ENCODE measurements around the gene CACNA1C. TPM values are rescaled to one million over a fixed set of nuclear protein-coding genes. Genes with fewer than 3 reads are reported as not detected.

CACNA1C gene
- total RNA-seq, 1 donor from 2014 or later, result 0.14 TPM

DNA sequence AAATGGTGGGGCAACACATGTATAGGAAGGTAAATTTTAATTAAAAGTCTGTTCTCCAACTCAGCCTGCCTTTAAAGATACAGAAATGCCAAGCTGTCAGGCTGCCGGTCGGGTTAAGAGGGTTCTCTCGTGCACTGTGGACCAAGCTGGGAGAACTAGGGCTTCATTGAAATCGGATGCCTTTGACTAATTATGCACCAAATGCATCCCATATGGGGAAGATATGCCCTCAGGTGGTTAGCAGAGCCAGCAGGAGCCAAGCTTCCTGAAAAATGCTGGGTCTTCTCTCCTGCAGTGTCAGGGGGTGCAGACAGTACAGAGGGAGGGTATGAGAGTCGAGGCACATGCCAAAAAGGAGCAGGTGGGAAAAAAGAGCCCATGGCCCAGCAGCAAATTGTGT is 236.1 kb downstream of the CACNA1C start:
- Mint-ChIP-seq H3K4me3 (ENCODE audit: low read depth) (no peak overlapping the region), H3K9me3 (no peaks in the 10 kb centered on the region), H3K27ac (no peak overlapping the region), H3K4me1 (ENCODE audit: low read depth) (peaks cover 1% of the 10 kb centered on the region), H3K27me3 (ENCODE audit: low read depth) (peaks cover 15% of the 10 kb centered on the region), H3K36me3 (ENCODE audit: low read depth) (no peaks in the 10 kb centered on the region)
- DNase-seq (ENCODE audit: low spot score), result no peak
- intact Hi-C loops (cut with micrococcal nuclease), result no loop called here

DNA sequence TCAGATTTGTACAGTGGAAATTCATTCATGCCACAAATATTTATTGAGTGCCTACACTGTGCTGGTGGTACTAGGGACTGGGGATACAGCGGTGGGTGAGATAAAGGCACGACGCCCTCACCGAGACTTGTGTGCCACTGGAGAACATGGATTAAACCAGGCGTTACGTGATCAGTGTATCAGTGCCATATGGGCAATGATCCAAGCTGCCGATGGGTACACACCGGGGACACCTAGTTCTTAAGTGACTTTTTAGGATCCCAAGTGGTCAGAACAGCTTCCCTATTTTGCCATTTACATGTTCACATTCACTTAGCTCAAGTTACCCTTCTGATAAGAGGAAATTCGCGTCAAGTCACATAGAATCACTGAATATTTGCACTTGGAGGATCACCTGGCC is 236.7 kb downstream of the CACNA1C start:
- Mint-ChIP-seq H3K4me1 (ENCODE audit: low read depth) (no peaks in the 10 kb centered on the region), H3K27me3 (ENCODE audit: low read depth) (peaks cover 12% of the 10 kb centered on the region), H3K9me3 (no peaks in the 10 kb centered on the region), H3K27ac (no peak overlapping the region), H3K36me3 (ENCODE audit: low read depth) (no peaks in the 10 kb centered on the region), H3K4me3 (ENCODE audit: low read depth) (no peak overlapping the region)
- DNase-seq (ENCODE audit: low spot score), result no peak
- intact Hi-C loops (cut with micrococcal nuclease), result no loop called here

DNA sequence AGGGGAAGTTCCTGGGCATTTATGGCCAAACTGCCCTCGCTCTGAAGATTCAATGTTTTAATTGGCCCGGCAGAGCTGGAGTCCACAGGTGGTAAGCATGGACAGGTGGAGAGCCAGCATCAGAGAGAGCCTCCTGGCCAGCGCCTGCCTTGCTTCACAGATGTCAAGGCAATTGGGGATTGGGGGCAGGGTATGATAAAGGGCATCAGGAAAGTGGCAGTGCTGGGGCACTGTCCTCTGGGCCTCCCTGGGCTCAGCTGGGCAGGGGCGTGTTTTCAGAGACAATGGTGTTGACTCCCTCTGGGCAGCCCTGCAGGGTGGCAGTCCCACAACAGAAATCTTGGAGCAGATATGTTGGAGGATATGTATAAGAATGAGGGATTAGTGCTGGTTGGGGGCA is 237.3 kb downstream of the CACNA1C start:
- H3K4me3 Mint-ChIP-seq (ENCODE audit: low read depth), result no peak overlapping the region
- no peak for DNase-seq (ENCODE audit: low spot score)
- peaks cover 8% of the 10 kb centered on the region for H3K27me3 Mint-ChIP-seq (ENCODE audit: low read depth)
- intact Hi-C loops (cut with micrococcal nuclease), result no loop called here
- no peaks in the 10 kb centered on the region for H3K9me3 Mint-ChIP-seq
- H3K4me1 Mint-ChIP-seq (ENCODE audit: low read depth), result peaks cover 4% of the 10 kb centered on the region
- H3K27ac Mint-ChIP-seq, result no peak overlapping the region
- no peaks in the 10 kb centered on the region for H3K36me3 Mint-ChIP-seq (ENCODE audit: low read depth)

DNA sequence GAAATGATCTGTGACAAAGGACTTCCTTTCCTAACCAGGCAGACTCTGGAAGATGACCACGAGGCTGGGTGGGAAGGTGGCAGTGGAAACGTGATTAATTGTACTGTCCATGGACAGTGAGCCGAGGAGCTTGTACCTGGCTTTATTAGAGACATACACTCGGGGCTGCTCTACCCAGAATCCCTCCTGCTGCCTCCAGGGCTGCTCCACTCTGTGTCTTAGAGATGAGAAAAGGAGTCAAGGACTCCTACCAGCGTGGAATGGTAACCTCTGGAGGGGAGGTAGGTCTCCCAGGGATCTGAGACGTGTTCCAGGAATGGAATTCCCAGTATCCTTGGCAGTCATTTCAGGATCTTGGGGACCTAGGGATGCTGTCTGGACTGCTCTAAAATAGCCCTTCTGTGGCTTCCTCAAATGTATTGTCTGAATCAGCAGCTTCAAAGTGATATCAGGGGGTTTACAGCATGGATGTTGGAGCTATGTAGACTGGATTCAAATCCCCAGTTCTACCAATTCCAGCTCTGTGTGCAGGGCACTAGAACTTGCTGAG is 237.8 kb downstream of the CACNA1C start:
- no peak overlapping the region for H3K27ac Mint-ChIP-seq
- no peaks in the 10 kb centered on the region for H3K9me3 Mint-ChIP-seq
- peaks cover 6% of the 10 kb centered on the region for H3K4me1 Mint-ChIP-seq (ENCODE audit: low read depth)
- H3K36me3 Mint-ChIP-seq (ENCODE audit: low read depth), result no peaks in the 10 kb centered on the region
- no peak overlapping the region for H3K4me3 Mint-ChIP-seq (ENCODE audit: low read depth)
- H3K27me3 Mint-ChIP-seq (ENCODE audit: low read depth), result peaks cover 8% of the 10 kb centered on the region
- intact Hi-C loops (cut with micrococcal nuclease), result no loop called here
- no peak for DNase-seq (ENCODE audit: low spot score)

DNA sequence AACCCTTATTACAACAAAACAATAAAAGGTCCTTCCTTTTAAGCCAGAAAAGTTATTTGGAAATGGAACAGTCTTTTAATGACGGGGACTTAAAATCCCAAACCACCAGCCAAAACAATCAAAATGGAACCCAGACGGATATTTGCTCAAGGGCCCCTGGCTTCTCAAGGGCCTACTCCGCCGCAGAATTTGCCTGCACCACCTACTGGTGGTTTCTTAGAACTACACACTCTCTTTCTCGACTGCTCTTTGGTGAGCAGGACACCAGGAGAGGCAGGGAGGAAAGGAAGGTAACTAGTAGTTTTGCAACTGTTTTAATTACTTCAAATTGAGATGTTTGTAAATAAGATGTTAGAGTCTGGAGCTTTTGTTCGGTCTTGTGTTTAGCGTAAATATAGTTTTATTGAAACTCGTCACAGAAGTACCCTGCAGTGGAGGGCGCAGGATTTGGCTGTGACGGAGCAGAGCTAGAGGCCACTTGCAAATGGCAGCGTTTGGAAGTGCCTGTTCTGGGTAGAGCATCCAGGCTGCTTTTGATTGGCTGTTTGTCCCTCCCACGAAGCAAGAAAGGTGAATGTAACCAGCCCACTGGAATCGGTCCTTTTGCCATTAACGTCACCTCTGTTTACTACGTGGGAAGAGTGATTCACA is 238.5 kb downstream of the CACNA1C start:
- no peaks in the 10 kb centered on the region for H3K36me3 Mint-ChIP-seq (ENCODE audit: low read depth)
- no peaks in the 10 kb centered on the region for H3K9me3 Mint-ChIP-seq
- no peak overlapping the region for H3K27ac Mint-ChIP-seq
- intact Hi-C loops (cut with micrococcal nuclease), result no loop called here
- DNase-seq (ENCODE audit: low spot score), result no peak
- H3K27me3 Mint-ChIP-seq (ENCODE audit: low read depth), result peaks cover 8% of the 10 kb centered on the region
- peaks cover 6% of the 10 kb centered on the region for H3K4me1 Mint-ChIP-seq (ENCODE audit: low read depth)
- no peak overlapping the region for H3K4me3 Mint-ChIP-seq (ENCODE audit: low read depth)

DNA sequence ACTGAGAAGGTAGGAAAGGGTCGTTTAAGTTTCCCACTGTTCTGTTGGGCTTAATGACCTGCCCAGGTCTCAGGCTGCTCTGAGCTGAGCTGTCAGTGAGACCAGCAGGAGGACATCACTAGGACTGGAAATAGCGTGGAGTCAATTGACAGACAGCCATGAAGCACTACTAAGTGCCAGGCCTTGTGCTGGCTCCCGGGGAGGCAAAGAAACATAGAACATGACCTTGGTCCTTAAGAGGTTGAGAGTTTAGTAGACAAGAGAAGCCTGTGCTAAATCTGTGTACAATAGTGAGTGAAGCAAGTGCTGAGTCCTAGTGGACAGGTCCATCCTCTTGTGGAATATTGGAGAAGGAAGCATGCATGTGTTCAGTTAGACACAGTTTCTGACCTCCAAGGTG is 239.2 kb downstream of the CACNA1C start:
- Mint-ChIP-seq H3K27me3 (ENCODE audit: low read depth) (peaks cover 8% of the 10 kb centered on the region), H3K36me3 (ENCODE audit: low read depth) (no peaks in the 10 kb centered on the region), H3K27ac (no peak overlapping the region), H3K4me3 (ENCODE audit: low read depth) (no peak overlapping the region), H3K9me3 (no peaks in the 10 kb centered on the region), H3K4me1 (ENCODE audit: low read depth) (peaks cover 6% of the 10 kb centered on the region)
- no peak for DNase-seq (ENCODE audit: low spot score)
- intact Hi-C loops (cut with micrococcal nuclease), result no loop called here

DNA sequence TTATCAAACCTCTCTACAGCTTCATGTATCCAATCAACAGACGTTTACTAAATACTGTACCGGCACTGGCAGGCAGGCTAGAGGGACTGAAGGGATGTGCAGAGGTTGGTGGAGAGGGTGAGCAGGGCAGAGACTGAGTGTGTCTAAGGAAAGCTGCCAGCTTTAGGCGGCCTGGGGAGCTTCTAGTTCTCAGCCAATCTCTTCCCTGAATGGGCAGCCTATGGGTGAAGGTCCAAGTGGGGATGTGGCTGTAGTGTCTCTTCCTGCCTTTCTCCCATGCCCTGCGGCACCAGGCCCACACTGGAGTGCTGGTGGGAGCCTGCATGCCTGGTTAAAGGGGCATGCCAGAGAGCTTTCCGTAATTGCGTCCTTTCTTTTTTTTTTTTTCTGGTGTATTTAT is 239.8 kb downstream of the CACNA1C start:
- H3K27me3 Mint-ChIP-seq (ENCODE audit: low read depth), result peaks cover 8% of the 10 kb centered on the region
- H3K4me3 Mint-ChIP-seq (ENCODE audit: low read depth), result no peak overlapping the region
- no peak overlapping the region for H3K27ac Mint-ChIP-seq
- no peaks in the 10 kb centered on the region for H3K9me3 Mint-ChIP-seq
- DNase-seq (ENCODE audit: low spot score), result no peak
- intact Hi-C loops (cut with micrococcal nuclease), result no loop called here
- H3K36me3 Mint-ChIP-seq (ENCODE audit: low read depth), result no peaks in the 10 kb centered on the region
- H3K4me1 Mint-ChIP-seq (ENCODE audit: low read depth), result peaks cover 6% of the 10 kb centered on the region

DNA sequence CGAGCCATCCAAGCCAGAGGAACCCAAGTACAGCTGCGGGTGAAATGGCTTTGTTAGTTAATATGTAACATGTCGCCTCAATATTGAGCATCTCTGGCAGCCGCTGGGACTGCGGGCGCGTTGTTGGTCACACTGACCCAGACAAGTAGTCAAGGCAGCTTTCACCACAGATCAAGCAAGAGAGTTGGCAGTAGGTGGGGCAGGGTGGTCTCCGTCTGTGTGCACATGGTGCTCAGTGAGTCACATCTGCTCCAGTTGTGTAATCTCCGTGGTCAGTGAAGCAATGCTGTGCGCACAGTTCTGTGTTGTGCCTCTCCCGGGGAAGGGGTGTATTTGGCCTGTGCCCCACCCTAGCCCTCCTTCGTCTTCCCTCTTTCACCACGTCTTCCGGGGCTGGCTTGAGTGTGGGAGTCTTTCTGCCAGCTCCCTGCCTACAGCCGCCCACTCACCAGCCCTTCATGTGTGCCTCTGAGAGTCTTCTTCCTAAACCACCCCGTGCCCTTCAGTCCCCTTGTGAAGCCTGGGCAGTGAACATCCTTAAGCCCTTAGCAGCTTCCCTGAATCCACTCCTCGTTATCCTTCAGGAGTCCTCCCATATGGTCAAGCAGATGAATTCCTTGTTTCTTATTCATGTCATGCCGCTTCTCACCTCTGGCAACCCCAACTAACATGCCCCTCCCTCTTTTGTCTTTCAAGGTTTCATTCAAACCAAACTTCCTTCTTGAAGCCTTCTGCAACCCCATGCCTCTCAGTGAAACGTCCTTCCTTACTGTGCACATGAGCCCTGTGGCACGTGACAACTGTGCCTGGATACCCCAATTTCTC is 242.1 kb downstream of the CACNA1C start:
- no peaks in the 10 kb centered on the region for H3K36me3 Mint-ChIP-seq (ENCODE audit: low read depth)
- intact Hi-C loops (cut with micrococcal nuclease), result no loop called here
- no peak for DNase-seq (ENCODE audit: low spot score)
- H3K9me3 Mint-ChIP-seq, result no peaks in the 10 kb centered on the region
- H3K4me1 Mint-ChIP-seq (ENCODE audit: low read depth), result peaks cover 6% of the 10 kb centered on the region
- peaks cover 1% of the 10 kb centered on the region for H3K27me3 Mint-ChIP-seq (ENCODE audit: low read depth)
- no peak overlapping the region for H3K27ac Mint-ChIP-seq
- no peak overlapping the region for H3K4me3 Mint-ChIP-seq (ENCODE audit: low read depth)

DNA sequence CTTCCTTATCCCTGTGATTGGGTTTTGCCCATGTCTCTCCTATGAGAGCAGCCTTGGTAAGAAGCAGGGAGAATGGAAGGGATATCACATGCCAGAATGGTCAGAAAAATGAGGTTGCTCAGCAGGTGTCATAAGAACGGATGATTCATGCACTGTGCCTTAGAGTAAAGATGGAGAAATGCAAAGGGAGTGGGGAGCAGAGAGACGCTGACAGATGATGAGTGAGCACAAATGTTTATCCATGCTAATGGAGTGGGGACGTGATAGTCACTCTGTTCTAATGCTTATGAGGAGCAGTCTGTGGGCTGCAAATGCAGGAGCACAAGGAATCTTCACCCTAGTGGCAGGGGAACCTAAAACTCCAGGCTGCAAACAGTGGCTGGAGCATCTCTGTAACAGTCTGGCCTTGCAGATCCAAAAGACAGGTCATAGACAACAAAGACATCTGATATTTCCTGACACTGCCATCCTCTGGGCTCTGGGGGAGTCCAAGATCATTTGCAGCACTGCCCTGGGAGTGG is 243.2 kb downstream of the CACNA1C start:
- Mint-ChIP-seq H3K27ac (no peak overlapping the region), H3K36me3 (ENCODE audit: low read depth) (no peaks in the 10 kb centered on the region)
- intact Hi-C loops (cut with micrococcal nuclease), result no loop called here

DNA sequence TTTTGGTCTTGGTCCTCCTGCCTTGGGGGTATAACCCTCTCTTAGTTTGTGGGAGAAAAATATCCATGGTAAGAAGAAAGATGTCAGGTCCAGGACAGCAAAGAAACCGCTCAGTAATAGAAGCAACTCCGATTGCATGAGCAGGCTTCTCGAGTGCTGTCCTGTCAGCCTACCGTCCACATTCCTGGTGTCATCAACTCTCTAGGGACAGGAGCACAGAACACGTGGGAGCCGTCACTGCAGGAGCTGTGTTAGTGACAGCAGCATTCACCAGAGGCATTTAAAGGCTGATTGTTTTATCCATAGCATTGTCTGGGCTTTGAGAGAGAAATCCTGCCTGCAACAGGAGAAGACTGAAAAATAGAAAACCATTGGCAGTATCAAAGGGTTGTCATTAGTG is 244.2 kb downstream of the CACNA1C start:
- no peaks in the 10 kb centered on the region for H3K9me3 Mint-ChIP-seq
- no peak for DNase-seq (ENCODE audit: low spot score)
- H3K4me3 Mint-ChIP-seq (ENCODE audit: low read depth), result no peak overlapping the region
- no peak overlapping the region for H3K27ac Mint-ChIP-seq
- peaks cover 1% of the 10 kb centered on the region for H3K27me3 Mint-ChIP-seq (ENCODE audit: low read depth)
- intact Hi-C loops (cut with micrococcal nuclease), result no loop called here
- H3K36me3 Mint-ChIP-seq (ENCODE audit: low read depth), result no peaks in the 10 kb centered on the region
- peaks cover 6% of the 10 kb centered on the region for H3K4me1 Mint-ChIP-seq (ENCODE audit: low read depth)

More for the DNA sequence above, 243.2 kb downstream of the CACNA1C start:
- Mint-ChIP-seq H3K27me3 (ENCODE audit: low read depth) (peaks cover 1% of the 10 kb centered on the region), H3K9me3 (no peaks in the 10 kb centered on the region), H3K4me3 (ENCODE audit: low read depth) (no peak overlapping the region), H3K4me1 (ENCODE audit: low read depth) (peaks cover 6% of the 10 kb centered on the region)
- DNase-seq (ENCODE audit: low spot score), result no peak

DNA sequence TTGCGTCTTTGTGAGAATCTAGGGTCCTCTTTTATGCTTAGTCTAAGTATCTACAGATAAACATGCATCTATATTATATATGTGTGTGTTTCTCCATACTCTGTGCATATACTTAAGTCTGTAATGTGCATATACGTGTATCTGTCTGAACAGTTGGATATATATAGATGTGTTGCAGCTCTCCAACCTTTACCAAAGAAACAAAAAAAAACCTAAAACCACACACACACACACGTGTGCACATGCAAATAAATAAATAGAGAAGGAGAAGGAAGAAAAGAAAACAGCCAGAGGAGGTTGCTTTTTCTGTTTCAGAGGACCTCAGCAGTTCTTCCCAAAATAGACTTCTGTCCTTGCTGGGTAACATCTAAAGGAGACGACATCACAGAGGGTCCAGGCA is 244.9 kb downstream of the CACNA1C start:
- H3K27ac Mint-ChIP-seq, result no peak overlapping the region
- H3K9me3 Mint-ChIP-seq, result no peaks in the 10 kb centered on the region
- intact Hi-C loops (cut with micrococcal nuclease), result no loop called here
- DNase-seq (ENCODE audit: low spot score), result no peak
- H3K36me3 Mint-ChIP-seq (ENCODE audit: low read depth), result no peaks in the 10 kb centered on the region
- H3K4me1 Mint-ChIP-seq (ENCODE audit: low read depth), result peaks cover 6% of the 10 kb centered on the region
- peaks cover 1% of the 10 kb centered on the region for H3K27me3 Mint-ChIP-seq (ENCODE audit: low read depth)
- H3K4me3 Mint-ChIP-seq (ENCODE audit: low read depth), result no peak overlapping the region

DNA sequence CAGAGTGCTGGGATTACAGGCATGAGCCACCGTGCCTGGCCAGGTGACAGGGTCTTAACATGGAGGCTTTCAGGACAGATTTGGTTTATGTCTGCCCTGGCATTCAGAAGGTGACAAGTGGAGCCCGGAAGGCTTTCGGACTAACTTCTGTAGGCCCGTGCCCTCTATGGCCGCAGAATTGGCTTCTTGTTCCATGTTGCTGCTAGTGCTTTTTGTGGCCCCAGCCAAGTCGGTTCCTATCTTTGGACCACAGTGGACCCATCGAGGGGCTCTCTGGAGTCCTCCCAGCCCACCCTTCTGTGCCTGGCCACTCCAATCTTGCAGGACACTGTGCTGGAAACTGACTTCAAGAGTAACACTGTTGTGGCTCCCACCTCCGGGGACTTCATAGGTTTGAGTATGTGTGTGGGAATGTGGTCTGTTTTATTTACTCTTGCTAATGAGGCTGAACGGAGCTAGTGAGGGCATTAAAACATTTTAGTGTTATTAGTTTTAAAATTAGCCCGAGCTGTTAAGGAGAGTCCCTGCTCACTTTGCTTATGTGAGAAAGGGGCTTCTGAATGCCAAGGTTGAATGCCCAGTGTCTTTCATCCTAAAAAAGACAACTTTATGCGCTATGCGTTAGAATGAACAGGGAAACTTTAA is 245.9 kb downstream of the CACNA1C start:
- Mint-ChIP-seq H3K36me3 (ENCODE audit: low read depth) (no peaks in the 10 kb centered on the region), H3K9me3 (no peaks in the 10 kb centered on the region), H3K4me1 (ENCODE audit: low read depth) (peaks cover 6% of the 10 kb centered on the region), H3K4me3 (ENCODE audit: low read depth) (no peak overlapping the region), H3K27ac (no peak overlapping the region), H3K27me3 (ENCODE audit: low read depth) (peaks cover 1% of the 10 kb centered on the region)
- no peak for DNase-seq (ENCODE audit: low spot score)
- intact Hi-C loops (cut with micrococcal nuclease), result no loop called here

DNA sequence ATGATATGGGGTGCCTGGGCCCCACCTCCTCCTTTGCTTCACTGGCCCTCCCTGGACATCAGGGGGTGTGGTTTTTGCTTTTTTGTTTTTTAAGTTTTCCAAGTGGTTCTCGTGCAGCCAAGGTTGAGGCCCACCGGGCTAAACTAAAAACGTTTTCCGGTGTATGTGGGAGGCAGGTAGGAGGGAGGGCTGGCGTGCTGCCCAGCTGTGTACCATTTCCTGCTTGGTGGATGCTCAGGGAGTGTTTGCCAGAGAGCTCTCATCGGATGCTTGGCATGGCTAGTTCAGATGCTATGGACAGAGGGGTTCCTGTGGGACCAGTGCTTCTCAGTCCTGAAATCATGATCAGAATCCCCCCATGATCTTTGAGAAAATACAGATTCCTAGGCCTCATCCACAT is 246.4 kb downstream of the CACNA1C start:
- peaks cover 6% of the 10 kb centered on the region for H3K4me1 Mint-ChIP-seq (ENCODE audit: low read depth)
- no peak for DNase-seq (ENCODE audit: low spot score)
- H3K36me3 Mint-ChIP-seq (ENCODE audit: low read depth), result no peaks in the 10 kb centered on the region
- H3K9me3 Mint-ChIP-seq, result no peaks in the 10 kb centered on the region
- H3K27ac Mint-ChIP-seq, result no peak overlapping the region
- H3K4me3 Mint-ChIP-seq (ENCODE audit: low read depth), result no peak overlapping the region
- intact Hi-C loops (cut with micrococcal nuclease), result no loop called here
- H3K27me3 Mint-ChIP-seq (ENCODE audit: low read depth), result peaks cover 1% of the 10 kb centered on the region
